ENCODE data around the gene SEPTIN8.
A peak's percentile ranks its signal among the peaks of the same experiment; 100 is the strongest.

SEPTIN8 gene
- total RNA-seq: 18.8 to 23.0 (median 20.2) reads per million in 3 donors

GRCh38 chr5:132777209-132778069 lies at the start of gene SEPTIN8:
Gene SEPTIN8 (minus strand): TSS chr5:132777239. CDS start chr5:132777137, 102 bp downstream.
- Histone ChIP-seq H3K4me3 (ENCODE audit: insufficient read depth, low read depth, low read length, poor library complexity, severe bottlenecking) (peak within 1 kb of the TSS; percentile 88), H3K27me3 (replicated peaks; ENCODE audit: control insufficient read depth, insufficient read depth, low read length, poor library complexity, severe bottlenecking) (no peaks in the 10 kb centered on the region), H3K4me1 (ENCODE audit: control insufficient read depth, insufficient read depth, low read length, poor library complexity, severe bottlenecking) (peaks cover 11% of the 10 kb centered on the region), H3K9me3 (ENCODE audit: control insufficient read depth, low read length) (no peaks in the 10 kb centered on the region), H3K27ac (ENCODE audit: insufficient read depth, low read length, poor library complexity, severe bottlenecking) (peak within 1 kb of the TSS; percentile 38), H3K36me3 (ENCODE audit: control insufficient read depth, insufficient read depth, low read length) (no peaks in the 10 kb centered on the region)
- DNase-seq: peak; percentile 20 to 34 (median 26)

- Histone ChIP-seq H3K36me3 (ENCODE audit: control insufficient read depth, insufficient read depth, low read length) (no peaks in the 10 kb centered on the region), H3K27me3 (replicated peaks; ENCODE audit: control insufficient read depth, insufficient read depth, low read length, poor library complexity, severe bottlenecking) (peaks cover 35% of the 10 kb centered on the region), H3K9me3 (ENCODE audit: control insufficient read depth, low read length) (no peaks in the 10 kb centered on the region), H3K4me3 (ENCODE audit: insufficient read depth, low read depth, low read length, poor library complexity, severe bottlenecking) (no peak overlapping the region), H3K4me1 (ENCODE audit: control insufficient read depth, insufficient read depth, low read length, poor library complexity, severe bottlenecking) (peaks cover 10% of the 10 kb centered on the region), H3K27ac (ENCODE audit: insufficient read depth, low read length, poor library complexity, severe bottlenecking) (no peak overlapping the region)
- DNase-seq: no peak
These were observed 49.5 kb upstream of the SEPTIN8 start for GRCh38 chr5:132826424-132827082.

- Histone ChIP-seq H3K4me3 (ENCODE audit: insufficient read depth, low read depth, low read length, poor library complexity, severe bottlenecking) (peak overlapping the region; percentile 49), H3K9me3 (ENCODE audit: control insufficient read depth, low read length) (no peaks in the 10 kb centered on the region), H3K36me3 (ENCODE audit: control insufficient read depth, insufficient read depth, low read length) (no peaks in the 10 kb centered on the region), H3K27ac (ENCODE audit: insufficient read depth, low read length, poor library complexity, severe bottlenecking) (no peak overlapping the region), H3K4me1 (ENCODE audit: control insufficient read depth, insufficient read depth, low read length, poor library complexity, severe bottlenecking) (peaks cover 10% of the 10 kb centered on the region), H3K27me3 (replicated peaks; ENCODE audit: control insufficient read depth, insufficient read depth, low read length, poor library complexity, severe bottlenecking) (peaks cover 29% of the 10 kb centered on the region)
- no peak for DNase-seq
These were observed 48.9 kb upstream of the SEPTIN8 start for GRCh38 chr5:132825834-132826391.

- no peaks in the 10 kb centered on the region for H3K36me3 ChIP-seq (ENCODE audit: control insufficient read depth, insufficient read depth, low read length)
- H3K27ac ChIP-seq (ENCODE audit: insufficient read depth, low read length, poor library complexity, severe bottlenecking): no peak overlapping the region
- no peaks in the 10 kb centered on the region for H3K9me3 ChIP-seq (ENCODE audit: control insufficient read depth, low read length)
- H3K4me1 ChIP-seq (ENCODE audit: control insufficient read depth, insufficient read depth, low read length, poor library complexity, severe bottlenecking): peaks cover 7% of the 10 kb centered on the region
- peak overlapping the region; percentile 49 for H3K4me3 ChIP-seq (ENCODE audit: insufficient read depth, low read depth, low read length, poor library complexity, severe bottlenecking)
- peaks cover 29% of the 10 kb centered on the region for H3K27me3 ChIP-seq (replicated peaks; ENCODE audit: control insufficient read depth, insufficient read depth, low read length, poor library complexity, severe bottlenecking)
- no peak for DNase-seq
These were observed 48.2 kb upstream of the SEPTIN8 start for GRCh38 chr5:132825033-132825833.

- Histone ChIP-seq H3K36me3 (ENCODE audit: control insufficient read depth, insufficient read depth, low read length) (no peaks in the 10 kb centered on the region), H3K27ac (ENCODE audit: insufficient read depth, low read length, poor library complexity, severe bottlenecking) (no peak overlapping the region), H3K4me3 (ENCODE audit: insufficient read depth, low read depth, low read length, poor library complexity, severe bottlenecking) (no peak overlapping the region), H3K27me3 (replicated peaks; ENCODE audit: control insufficient read depth, insufficient read depth, low read length, poor library complexity, severe bottlenecking) (peaks cover 31% of the 10 kb centered on the region), H3K9me3 (ENCODE audit: control insufficient read depth, low read length) (no peaks in the 10 kb centered on the region), H3K4me1 (ENCODE audit: control insufficient read depth, insufficient read depth, low read length, poor library complexity, severe bottlenecking) (peaks cover 6% of the 10 kb centered on the region)
- DNase-seq: no peak
These were observed 47.4 kb upstream of the SEPTIN8 start for GRCh38 chr5:132824426-132824825.

GRCh38 chr5:132823481-132824050 lies 46.5 kb upstream of the SEPTIN8 start:
- H3K4me3 ChIP-seq (ENCODE audit: insufficient read depth, low read depth, low read length, poor library complexity, severe bottlenecking): no peak overlapping the region
- no peaks in the 10 kb centered on the region for H3K9me3 ChIP-seq (ENCODE audit: control insufficient read depth, low read length)
- no peaks in the 10 kb centered on the region for H3K36me3 ChIP-seq (ENCODE audit: control insufficient read depth, insufficient read depth, low read length)
- no peak for DNase-seq
- peaks cover 30% of the 10 kb centered on the region for H3K27me3 ChIP-seq (replicated peaks; ENCODE audit: control insufficient read depth, insufficient read depth, low read length, poor library complexity, severe bottlenecking)
- peaks cover 6% of the 10 kb centered on the region for H3K4me1 ChIP-seq (ENCODE audit: control insufficient read depth, insufficient read depth, low read length, poor library complexity, severe bottlenecking)
- H3K27ac ChIP-seq (ENCODE audit: insufficient read depth, low read length, poor library complexity, severe bottlenecking): no peak overlapping the region

- H3K27me3 ChIP-seq (replicated peaks; ENCODE audit: control insufficient read depth, insufficient read depth, low read length, poor library complexity, severe bottlenecking): peaks cover 30% of the 10 kb centered on the region
- no peak overlapping the region for H3K4me3 ChIP-seq (ENCODE audit: insufficient read depth, low read depth, low read length, poor library complexity, severe bottlenecking)
- no peaks in the 10 kb centered on the region for H3K9me3 ChIP-seq (ENCODE audit: control insufficient read depth, low read length)
- DNase-seq: no peak
- no peak overlapping the region for H3K27ac ChIP-seq (ENCODE audit: insufficient read depth, low read length, poor library complexity, severe bottlenecking)
- peaks cover 6% of the 10 kb centered on the region for H3K4me1 ChIP-seq (ENCODE audit: control insufficient read depth, insufficient read depth, low read length, poor library complexity, severe bottlenecking)
- H3K36me3 ChIP-seq (ENCODE audit: control insufficient read depth, insufficient read depth, low read length): no peaks in the 10 kb centered on the region
These were observed 45.8 kb upstream of the SEPTIN8 start for GRCh38 chr5:132822650-132823480.

GRCh38 chr5:132821791-132822190 lies 44.8 kb upstream of the SEPTIN8 start:
- Histone ChIP-seq H3K27ac (ENCODE audit: insufficient read depth, low read length, poor library complexity, severe bottlenecking) (no peak overlapping the region), H3K4me3 (ENCODE audit: insufficient read depth, low read depth, low read length, poor library complexity, severe bottlenecking) (no peak overlapping the region), H3K27me3 (replicated peaks; ENCODE audit: control insufficient read depth, insufficient read depth, low read length, poor library complexity, severe bottlenecking) (peaks cover 26% of the 10 kb centered on the region), H3K9me3 (ENCODE audit: control insufficient read depth, low read length) (no peaks in the 10 kb centered on the region), H3K36me3 (ENCODE audit: control insufficient read depth, insufficient read depth, low read length) (no peaks in the 10 kb centered on the region), H3K4me1 (ENCODE audit: control insufficient read depth, insufficient read depth, low read length, poor library complexity, severe bottlenecking) (peaks cover 6% of the 10 kb centered on the region)
- DNase-seq: no peak

GRCh38 chr5:132821350-132821749 lies 44.3 kb upstream of the SEPTIN8 start:
- DNase-seq: no peak
- Histone ChIP-seq H3K9me3 (ENCODE audit: control insufficient read depth, low read length) (no peaks in the 10 kb centered on the region), H3K36me3 (ENCODE audit: control insufficient read depth, insufficient read depth, low read length) (no peaks in the 10 kb centered on the region), H3K4me3 (ENCODE audit: insufficient read depth, low read depth, low read length, poor library complexity, severe bottlenecking) (no peak overlapping the region), H3K27me3 (replicated peaks; ENCODE audit: control insufficient read depth, insufficient read depth, low read length, poor library complexity, severe bottlenecking) (peaks cover 21% of the 10 kb centered on the region), H3K27ac (ENCODE audit: insufficient read depth, low read length, poor library complexity, severe bottlenecking) (no peak overlapping the region), H3K4me1 (ENCODE audit: control insufficient read depth, insufficient read depth, low read length, poor library complexity, severe bottlenecking) (peaks cover 6% of the 10 kb centered on the region)

Measured in effector memory CD4-positive, alpha-beta T cell (primary cell).